CD8-positive, alpha-beta memory T cell (primary cell): ENCODE results near the gene CHIA. TPM values are rescaled to one million over a fixed set of nuclear protein-coding genes. Genes with fewer than 3 reads are reported as not detected.

ENCODE experiments used
- CTCF ChIA-PET: fragments of 350-600 bp; sonication (Branson Sonifier 250); formaldehyde crosslinking; loops from one replicate; lab custom pipeline; 2021; ENCODE audit warnings: antibody characterized with exemption; lab: Charles Lee
- POLR2A ChIA-PET: fragments of 350-600 bp; sonication (Branson Sonifier 250); formaldehyde crosslinking; loops from one replicate; lab custom pipeline; 2021; ENCODE audit warnings: antibody characterized with exemption; lab: Charles Lee
- DNase-seq, 5 donors: peaks; one replicate each; pipeline versions ENCODE4 v3.0.0 to v3.0.0-alpha.2; 2020 to 2022; ENCODE audit warnings: mixed read lengths in 1 of 5
- H3K27ac ChIP-seq: one replicate; pipeline ENCODE4 v1.7.0; 2013; ENCODE audit warnings: low read depth, mild to moderate bottlenecking, low read length, moderate library complexity
- H3K27me3 ChIP-seq: 2 replicates; pipeline ENCODE4 v1.7.0; 2013; ENCODE audit warnings: low read length, mild to moderate bottlenecking; ENCODE audit not compliant: insufficient read depth, poor library complexity, severe bottlenecking
- H3K36me3 ChIP-seq: 2 replicates; pipeline ENCODE4 v1.7.0; 2013; ENCODE audit warnings: mild to moderate bottlenecking, low read length, moderate library complexity; ENCODE audit not compliant: insufficient read depth
- H3K4me1 ChIP-seq: 2 replicates; pipeline ENCODE4 v1.7.0; 2013; ENCODE audit warnings: mild to moderate bottlenecking, low read length, moderate library complexity; ENCODE audit not compliant: insufficient read depth
- H3K4me3 ChIP-seq: 2 replicates; pipeline ENCODE4 v1.7.0; 2013; ENCODE audit warnings: mild to moderate bottlenecking, low read length
- H3K9me3 ChIP-seq: 2 replicates; pipeline ENCODE4 v1.7.0; 2013; ENCODE audit warnings: mild to moderate bottlenecking, low read length
- H3K27ac Mint-ChIP-seq, 8 donors: one replicate each; pipeline ENCODE4 v1.8.0; 2020 to 2021; ENCODE audit warnings: mixed read lengths in 8 of 8, mild to moderate bottlenecking in 6 of 8, inconsistent platforms in 3 of 8, moderate library complexity in 3 of 8
- H3K27me3 Mint-ChIP-seq, 2 donors: one replicate each; pipeline ENCODE4 v1.8.0; 2020 to 2021; ENCODE audit warnings: mixed read lengths in 2 of 2, mild to moderate bottlenecking in 1 of 2, moderate library complexity in 1 of 2
- H3K36me3 Mint-ChIP-seq, 3 donors: one replicate each; pipeline ENCODE4 v1.8.0; 2020 to 2021; ENCODE audit warnings: mixed read lengths in 3 of 3, inconsistent platforms in 1 of 3, mild to moderate bottlenecking in 1 of 3
- H3K4me1 Mint-ChIP-seq, 3 donors: one replicate each; pipeline ENCODE4 v1.8.0; 2020 to 2021; ENCODE audit warnings: mixed read lengths in 3 of 3, inconsistent platforms in 1 of 3, mild to moderate bottlenecking in 1 of 3
- H3K4me3 Mint-ChIP-seq, 7 donors: one replicate each; pipeline ENCODE4 v1.8.0; 2020 to 2021; ENCODE audit warnings: mixed read lengths in 7 of 7, mild to moderate bottlenecking in 6 of 7, moderate library complexity in 4 of 7, inconsistent platforms in 2 of 7
- H3K9me3 Mint-ChIP-seq, 5 donors: one replicate each; pipeline ENCODE4 v1.8.0; 2020 to 2022; ENCODE audit warnings: mixed read lengths in 5 of 5, mild to moderate bottlenecking in 3 of 5, moderate library complexity in 2 of 5, inconsistent platforms in 1 of 5
- polyA plus RNA-seq: library from polyadenylated mRNA; unstranded; fragments of 300-500 nt; fragmentation: Illumina TruSeq; gene quantifications from one replicate; pipeline ENCODE4 v1.2.3, GENCODE V29; 2021
- total RNA-seq, 2 experiments: library from RNA; stranded (reverse); gene quantifications; one replicate each; pipeline ENCODE4 v1.2.3, GENCODE V29; 2021

The CHIA gene
- total and polyA plus RNA-seq, 3 experiments from 2014 or later, result not detected

DNA sequence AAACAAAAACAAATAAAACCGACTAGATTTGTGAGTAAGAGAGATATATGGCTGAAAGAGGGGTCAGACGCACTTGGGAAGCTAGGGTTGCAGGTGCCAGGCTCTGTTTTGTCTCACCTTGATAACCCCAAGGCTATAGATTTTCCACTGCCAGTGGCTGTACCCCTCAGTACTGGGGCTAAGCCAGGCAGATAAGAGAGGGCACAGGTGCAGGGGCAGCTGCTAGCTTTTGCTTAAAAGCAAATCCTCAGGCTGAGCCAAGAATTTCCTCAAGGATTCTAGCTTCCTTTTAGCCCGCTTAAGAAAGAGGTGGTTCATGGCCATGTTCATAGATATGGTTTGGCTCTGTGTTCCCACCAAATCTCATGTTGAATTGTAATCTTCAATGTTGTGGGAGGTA is 79.0 kb downstream of the CHIA start:
- no peak overlapping the region for H3K4me3 Mint-ChIP-seq
- peaks cover 0 to 2% (median 0%) of the 10 kb centered on the region in 5 donors for H3K9me3 Mint-ChIP-seq
- no peak for DNase-seq
- H3K9me3 ChIP-seq, result no peaks in the 10 kb centered on the region
- no peak overlapping the region for H3K27ac Mint-ChIP-seq
- no peaks in the 10 kb centered on the region for H3K4me1 ChIP-seq
- peaks cover 0 to 7% (median 3%) of the 10 kb centered on the region in 3 donors for H3K36me3 Mint-ChIP-seq
- H3K27me3 ChIP-seq, result no peaks in the 10 kb centered on the region
- no peaks in the 10 kb centered on the region for H3K36me3 ChIP-seq
- no peak overlapping the region for H3K4me3 ChIP-seq
- ChIA-PET CTCF (no interaction called here), POLR2A (interaction anchor here (0.6 kb wide), 1 partner anchor 42 kb away, joined by 3 read pairs; no protein-coding TSS in a partner anchor)
- H3K27ac ChIP-seq, result no peak overlapping the region
- peaks cover 38 to 67% of the 10 kb centered on the region in 2 donors for H3K27me3 Mint-ChIP-seq
- no peaks in the 10 kb centered on the region for H3K4me1 Mint-ChIP-seq

Other genes with a start within 250 kb of the CHIA start
- 10 to 100 TPM; 25.0 to 27.8 TPM for gene DRAM2, start 150.8 kb upstream of the CHIA start, total RNA-seq
- 69.3 TPM for gene DRAM2, start 150.8 kb upstream of the CHIA start, polyA plus RNA-seq
- 10 to 100 TPM; 38.9 to 41.3 TPM for gene CEPT1, start 150.6 kb upstream of the CHIA start, total RNA-seq
- gene CEPT1, start 150.6 kb upstream of the CHIA start, polyA plus RNA-seq, result 23.4 TPM
- gene DENND2D, start 90.2 kb upstream of the CHIA start, total RNA-seq, result 100 to 1,000 TPM; 185 to 196 TPM
- 258 TPM for gene DENND2D, start 90.2 kb upstream of the CHIA start, polyA plus RNA-seq
- gene CHI3L2, start 63.1 kb upstream of the CHIA start, total RNA-seq, result 1 to 10 TPM; 1.6 to 1.9 TPM
- 20.8 TPM for gene CHI3L2, start 63.1 kb upstream of the CHIA start, polyA plus RNA-seq
- 1 to 10 TPM in 1 of 2 experiments, under 1 TPM in 1; 0.69 to 1.4 TPM for gene OVGP1, start 136.9 kb downstream of the CHIA start, total RNA-seq
- gene OVGP1, start 136.9 kb downstream of the CHIA start, polyA plus RNA-seq, result 0.63 TPM
- 10 to 100 TPM; 73.2 to 74.7 TPM for gene WDR77, start 158.4 kb downstream of the CHIA start, total RNA-seq
- 42.2 TPM for gene WDR77, start 158.4 kb downstream of the CHIA start, polyA plus RNA-seq
- gene ATP5PB, start 158.6 kb downstream of the CHIA start, total RNA-seq, result 100 to 1,000 TPM; 351 to 360 TPM
- 455 TPM for gene ATP5PB, start 158.6 kb downstream of the CHIA start, polyA plus RNA-seq
- 1 to 10 TPM; 3.9 to 4.9 TPM for gene C1orf162, start 183.1 kb downstream of the CHIA start, total RNA-seq
- gene C1orf162, start 183.1 kb downstream of the CHIA start, polyA plus RNA-seq, result 90.1 TPM
- under 1 TPM; 0.39 to 0.51 TPM for gene ADORA3, start 212.8 kb downstream of the CHIA start, total RNA-seq
- not detected for gene ADORA3, start 212.8 kb downstream of the CHIA start, polyA plus RNA-seq
- gene TMIGD3, start 212.8 kb downstream of the CHIA start, total RNA-seq, result under 1 TPM in 1 of 2 experiments, not detected in 1; 0.26 TPM
- gene TMIGD3, start 212.8 kb downstream of the CHIA start, polyA plus RNA-seq, result not detected